G401 (cell line): ENCODE data around the gene MARCHF11. TPM values are rescaled to one million over a fixed set of nuclear protein-coding genes. Genes with fewer than 3 reads are reported as not detected.

ENCODE experiments used
- DNase-seq: peaks from one replicate; pipeline ENCODE4 v3.0.0-alpha.2; 2015; ENCODE audit warnings: low spot score
- in situ Hi-C: cut with HindIII; loops from 2 replicates; pipeline ENCODE4 v1.10.0; 2016; ENCODE audit warnings: low sequenced_read_pairs, mixed read lengths
- total RNA-seq: library from RNA; depleted of rRNA; stranded (reverse); fragments of >200 nt; shearing (Covaris generic); gene quantifications from 2 replicates; pipeline ENCODE4 v1.2.3, GENCODE V29; 2014

The MARCHF11 gene
- total RNA-seq, 1 experiment from 2014 or later = not detected

- no peak for DNase-seq
- in situ Hi-C loops = no loop called here
Observed at GRCh38 chr5:16135506-16135905, 44.1 kb downstream of the MARCHF11 start.

DNA sequence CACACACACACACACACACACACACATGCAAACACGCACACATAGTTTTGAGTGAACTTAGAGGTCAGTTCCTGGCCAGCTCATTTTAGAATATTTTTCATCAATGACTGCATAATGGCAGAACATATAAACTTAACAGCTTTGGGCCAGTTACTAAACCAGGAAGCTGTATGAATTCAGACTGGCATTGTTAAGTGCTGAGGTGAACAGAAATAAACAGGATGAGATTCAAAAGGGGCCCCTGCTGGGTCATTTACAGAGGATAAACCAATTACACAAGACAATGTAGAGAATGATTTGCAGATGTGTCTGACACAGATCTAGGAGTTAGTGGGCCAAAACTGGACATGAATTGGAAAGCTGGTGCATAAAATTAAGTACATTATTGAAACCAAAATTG is 44.6 kb downstream of the MARCHF11 start:
- in situ Hi-C loops = no loop called here

DNA sequence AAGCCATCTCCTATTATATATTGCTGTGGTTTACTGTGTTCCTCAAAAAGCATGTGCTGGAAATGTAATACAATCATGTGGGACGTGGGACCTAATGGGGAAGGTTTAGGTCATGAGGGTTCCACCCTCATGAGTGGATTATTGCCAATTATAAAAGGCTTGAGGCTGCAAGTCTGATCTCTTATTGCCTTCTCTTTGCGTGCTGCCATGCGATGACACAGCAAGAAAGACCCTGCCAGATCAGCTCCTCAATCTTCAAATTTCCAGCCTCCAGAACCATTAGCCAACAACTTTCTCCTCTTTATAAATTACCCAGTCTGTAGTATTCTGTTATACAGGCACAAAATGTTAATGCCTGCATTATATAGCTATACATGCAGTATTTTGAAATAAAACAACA is 45.4 kb downstream of the MARCHF11 start:
- in situ Hi-C loops = no loop called here
- no peak for DNase-seq

More for the DNA sequence above, 44.6 kb downstream of the MARCHF11 start:
- DNase-seq = no peak

GRCh38 chr5:16131878-16132277 is 47.7 kb downstream of the MARCHF11 start:
- in situ Hi-C loops = no loop called here
- DNase-seq = no peak

DNA sequence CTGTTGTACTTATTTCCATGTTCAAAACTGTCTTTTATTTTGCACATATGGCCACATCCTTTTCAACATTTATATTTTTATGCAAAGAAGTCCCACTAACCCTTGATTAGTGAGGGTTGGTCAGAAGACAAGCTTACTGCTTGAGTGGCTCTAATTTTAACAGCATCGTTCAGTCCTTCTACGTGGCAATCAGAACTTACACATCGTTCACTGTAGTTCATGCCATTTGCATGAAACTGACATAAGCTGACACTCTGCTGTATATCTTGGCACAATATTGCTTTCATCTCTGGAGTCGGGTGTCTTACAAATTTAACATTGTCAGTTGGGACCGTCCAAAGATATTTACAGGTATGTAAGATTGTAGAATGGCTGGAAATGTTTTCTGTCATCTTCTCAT is 50.6 kb downstream of the MARCHF11 start:
- in situ Hi-C loops = no loop called here
- no peak for DNase-seq

DNA sequence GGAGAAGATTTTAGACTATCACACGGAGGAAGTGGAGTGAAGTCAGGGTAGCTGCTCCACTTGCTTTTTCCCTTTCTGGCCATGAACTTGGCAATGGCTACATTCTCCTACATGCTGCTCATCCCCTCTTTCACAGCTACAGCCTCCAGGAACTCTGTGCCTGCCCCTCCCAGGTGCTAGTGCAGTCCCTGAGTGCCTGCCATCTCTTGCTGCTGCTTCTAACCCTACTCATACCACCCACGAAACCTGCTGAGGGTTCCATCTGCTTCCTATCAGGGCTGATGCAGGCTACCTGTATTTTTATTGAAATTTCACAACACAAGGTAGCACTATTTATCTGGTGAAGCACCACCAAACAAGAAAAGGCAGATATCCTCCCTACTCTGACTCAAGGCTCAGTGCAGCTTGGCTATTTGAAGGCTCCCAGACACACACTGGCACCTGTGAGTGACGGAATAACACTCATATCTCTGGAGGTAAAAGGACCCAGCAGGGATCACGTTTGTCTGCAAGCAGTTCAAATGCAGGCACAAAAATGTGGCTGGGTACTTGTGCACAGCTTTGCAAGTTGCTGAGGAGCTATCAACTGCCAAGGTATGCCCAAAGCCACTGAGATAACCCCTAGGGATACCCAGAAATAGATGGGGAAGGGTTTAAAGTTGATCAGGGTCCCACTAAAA is 51.6 kb downstream of the MARCHF11 start:
- in situ Hi-C loops = no loop called here
- DNase-seq = no peak

DNA sequence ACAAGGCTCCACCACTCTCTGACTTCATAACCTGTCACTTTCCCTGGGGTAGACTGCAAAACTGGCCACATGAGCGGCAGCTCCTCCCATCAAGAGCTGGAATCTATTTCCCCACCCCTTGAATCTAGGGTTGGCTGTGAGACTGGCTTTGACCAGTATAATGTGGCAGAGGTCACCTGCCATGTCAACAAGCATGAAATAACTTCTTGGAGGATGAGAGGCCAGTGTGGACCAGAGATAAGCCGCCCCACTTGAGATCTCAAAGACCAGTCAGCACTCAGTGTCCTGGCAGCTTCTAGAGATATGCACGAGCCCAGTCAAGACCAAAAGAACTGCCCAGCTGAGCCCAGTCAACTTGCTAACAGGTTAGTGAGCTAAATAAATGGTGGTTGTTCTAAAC is 59.0 kb downstream of the MARCHF11 start:
- DNase-seq = no peak
- in situ Hi-C loops = no loop called here

GRCh38 chr5:16119790-16120189 is 59.8 kb downstream of the MARCHF11 start:
- no peak for DNase-seq
- in situ Hi-C loops = no loop called here

DNA sequence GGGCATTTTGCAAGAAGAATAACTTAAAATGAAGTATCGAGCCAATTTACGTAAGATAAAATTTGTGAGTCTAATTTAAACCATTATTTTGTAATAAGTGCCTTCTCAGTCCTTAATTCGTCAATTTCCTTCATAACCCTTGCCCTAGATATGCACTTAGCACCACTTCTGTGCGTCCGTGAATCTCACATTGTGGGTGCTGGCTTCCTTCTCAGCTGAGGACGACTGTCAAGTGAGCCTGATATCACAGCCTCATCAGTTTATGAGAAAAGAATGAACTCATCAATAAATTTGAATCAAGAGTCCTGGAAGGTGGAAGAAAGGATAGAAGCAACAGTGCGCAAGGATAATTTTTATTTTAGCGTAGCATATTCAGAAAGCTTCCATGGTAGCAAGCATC is 64.5 kb downstream of the MARCHF11 start:
- DNase-seq = no peak
- in situ Hi-C loops = no loop called here

DNA sequence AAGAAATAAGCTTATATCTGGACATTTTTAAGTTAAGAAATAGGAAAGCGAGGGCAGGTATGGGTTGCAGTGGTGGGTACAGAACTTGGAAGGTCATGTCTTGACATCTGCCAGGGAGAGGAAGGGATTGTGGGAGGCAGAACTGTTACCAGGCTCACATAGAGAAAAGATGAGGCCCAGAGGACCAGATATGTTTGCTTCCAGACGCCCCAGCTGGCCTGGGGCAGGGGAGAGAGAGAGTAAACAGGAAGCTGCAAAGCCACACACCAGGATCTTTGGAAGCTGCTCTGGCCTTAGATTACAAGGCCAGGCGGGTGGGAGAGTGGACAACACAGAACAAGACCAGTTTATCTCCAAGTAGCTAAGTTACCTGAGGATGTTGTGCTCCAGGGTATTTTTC is 71.2 kb downstream of the MARCHF11 start:
- in situ Hi-C loops = no loop called here
- no peak for DNase-seq

DNA sequence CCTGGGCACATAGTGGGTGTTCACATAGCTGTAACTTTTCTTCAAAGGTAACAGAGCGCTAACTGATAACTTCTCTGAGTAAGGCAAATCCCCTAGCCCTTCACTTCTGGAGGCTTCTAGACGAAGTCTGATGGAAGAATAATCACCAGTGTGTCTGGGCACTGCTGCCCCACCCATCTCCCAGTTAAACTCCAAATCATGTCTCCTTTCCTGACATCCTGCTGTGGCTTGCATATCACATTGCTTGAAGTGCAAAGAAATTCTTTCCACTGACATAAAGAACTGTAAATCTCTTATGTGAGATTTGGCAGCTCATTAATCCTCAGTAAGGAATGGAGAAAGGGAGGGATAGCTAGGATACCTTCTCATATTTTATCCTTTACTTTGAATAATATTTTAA is 74.6 kb downstream of the MARCHF11 start:
- in situ Hi-C loops = no loop called here
- DNase-seq = no peak

DNA sequence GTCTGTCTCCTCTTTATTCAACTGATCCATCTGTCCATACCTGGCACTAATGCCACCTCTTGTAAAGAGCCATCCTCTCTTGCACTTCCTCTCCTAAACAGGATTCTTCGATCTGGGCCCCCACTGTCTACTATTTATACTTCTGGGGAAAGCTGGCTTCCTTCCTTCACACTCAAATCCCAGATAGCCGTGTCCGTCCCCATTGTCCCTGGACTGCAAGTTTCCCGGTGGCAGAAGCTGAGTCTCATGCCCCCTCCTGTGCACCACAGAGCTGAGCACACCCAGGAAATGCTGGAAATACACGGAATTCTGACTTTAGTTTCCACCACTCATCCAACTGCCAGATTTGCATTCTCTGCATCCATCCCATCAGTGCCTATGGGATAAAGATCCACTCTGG is 84.0 kb downstream of the MARCHF11 start:
- in situ Hi-C loops = no loop called here
- peak; percentile 9 for DNase-seq

- DNase-seq = no peak
- in situ Hi-C loops = no loop called here
Observed at GRCh38 chr5:16090270-16090669, 89.3 kb downstream of the MARCHF11 start.

DNA sequence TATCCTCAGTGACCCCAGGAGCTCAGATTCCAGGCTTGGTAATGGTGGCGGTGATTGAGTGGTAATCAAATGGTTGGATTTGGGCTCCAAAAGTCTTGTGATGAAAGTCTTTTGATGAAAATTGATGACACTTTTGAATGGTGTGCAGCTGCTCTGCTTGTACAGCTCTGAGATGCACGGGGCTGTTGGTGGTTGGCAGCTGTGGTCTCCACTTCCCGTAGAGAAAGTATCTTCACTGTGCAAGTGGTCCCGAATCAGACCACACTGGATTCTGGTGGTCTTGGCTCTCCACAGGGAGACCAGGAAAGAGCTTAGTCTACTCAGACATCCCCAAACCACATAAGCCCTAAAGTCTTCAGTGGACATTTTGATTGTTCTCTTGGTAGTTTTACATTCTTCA is 96.6 kb downstream of the MARCHF11 start:
- no peak for DNase-seq
- in situ Hi-C loops = no loop called here

DNA sequence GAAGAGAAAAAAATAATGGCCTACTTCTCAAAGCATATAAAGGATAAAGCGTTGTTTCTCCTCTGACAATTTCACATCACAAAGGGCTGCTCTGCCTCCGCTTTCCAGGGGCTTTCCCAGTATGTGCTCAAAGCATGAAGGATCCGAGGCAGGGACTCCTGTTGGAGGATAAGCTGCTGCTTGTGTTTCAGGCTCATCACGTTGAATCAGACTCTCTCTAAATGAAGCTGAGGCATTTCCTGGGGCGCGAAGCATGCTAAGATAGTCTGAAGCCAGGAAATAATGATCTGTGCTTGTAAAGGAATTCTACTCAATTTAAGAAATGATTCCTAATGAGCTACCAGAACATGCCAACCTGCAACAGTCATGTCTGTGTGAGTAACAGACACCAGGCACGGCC is 97.5 kb downstream of the MARCHF11 start:
- DNase-seq = no peak
- in situ Hi-C loops = no loop called here

GRCh38 chr5:16081376-16081955 is 98.1 kb downstream of the MARCHF11 start:
- in situ Hi-C loops = no loop called here

DNA sequence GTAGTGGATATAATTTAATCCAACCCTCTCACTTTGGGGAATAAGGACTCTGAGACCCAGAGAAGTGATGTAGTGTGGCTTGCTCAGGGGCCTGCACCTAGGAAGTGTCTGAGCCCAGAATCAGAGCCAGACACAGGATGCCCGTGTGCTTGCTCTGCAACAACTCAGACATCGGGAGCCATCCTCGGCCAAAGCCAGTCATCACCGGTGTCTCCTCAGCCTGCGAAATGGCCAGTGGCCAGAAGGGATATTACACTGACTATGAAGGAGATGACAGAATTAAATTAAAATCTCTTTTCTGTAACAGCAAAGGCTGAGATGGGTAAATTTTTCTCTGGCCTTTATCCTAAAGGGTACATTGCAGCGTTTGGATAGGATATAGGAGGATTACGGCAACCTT is 102.9 kb downstream of the MARCHF11 start:
- peak; percentile 8 for DNase-seq
- in situ Hi-C loops = no loop called here

More at GRCh38 chr5:16081376-16081955, 98.1 kb downstream of the MARCHF11 start:
- DNase-seq = no peak

DNA sequence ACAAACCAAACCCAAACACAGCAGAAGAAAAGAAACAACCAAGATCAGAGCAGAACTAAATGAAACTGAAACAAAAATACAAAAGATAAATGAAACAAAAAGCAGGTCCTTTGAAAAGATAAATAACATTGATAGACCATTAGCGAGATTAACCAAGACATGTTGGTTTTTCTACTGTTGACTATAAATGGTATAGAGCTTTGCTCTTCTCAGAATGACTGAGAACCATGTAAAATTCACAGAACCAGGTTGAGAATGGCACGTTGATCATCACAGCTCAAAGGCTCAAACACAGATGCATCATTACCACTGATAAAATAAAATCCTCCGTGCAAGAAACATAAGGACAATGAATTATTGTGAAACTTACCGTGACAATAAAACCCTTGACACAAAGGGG is 105.2 kb downstream of the MARCHF11 start:
- DNase-seq = no peak
- in situ Hi-C loops = no loop called here

GRCh38 chr5:16072616-16073015 is 107.0 kb downstream of the MARCHF11 start:
- in situ Hi-C loops = no loop called here
- no peak for DNase-seq

DNA sequence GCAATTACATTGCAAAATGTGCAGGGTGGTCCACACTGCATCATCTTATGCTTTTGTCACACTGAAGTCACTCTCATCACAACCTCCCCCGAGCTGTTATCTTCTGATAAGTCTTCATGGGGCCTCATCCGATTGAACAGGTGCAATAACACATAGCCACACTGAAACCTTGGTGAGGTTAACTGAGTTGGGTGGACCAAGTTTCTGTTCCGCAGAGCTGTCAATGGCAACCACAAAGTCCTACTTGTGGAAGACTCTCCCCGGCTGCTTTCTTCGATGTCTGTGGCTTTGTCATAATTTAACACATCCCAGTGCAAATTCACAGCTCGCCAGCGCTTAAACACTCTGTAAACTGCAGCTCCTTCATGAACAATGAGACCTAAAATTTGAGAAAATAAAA is 112.2 kb downstream of the MARCHF11 start:
- DNase-seq = no peak
- in situ Hi-C loops = no loop called here

DNA sequence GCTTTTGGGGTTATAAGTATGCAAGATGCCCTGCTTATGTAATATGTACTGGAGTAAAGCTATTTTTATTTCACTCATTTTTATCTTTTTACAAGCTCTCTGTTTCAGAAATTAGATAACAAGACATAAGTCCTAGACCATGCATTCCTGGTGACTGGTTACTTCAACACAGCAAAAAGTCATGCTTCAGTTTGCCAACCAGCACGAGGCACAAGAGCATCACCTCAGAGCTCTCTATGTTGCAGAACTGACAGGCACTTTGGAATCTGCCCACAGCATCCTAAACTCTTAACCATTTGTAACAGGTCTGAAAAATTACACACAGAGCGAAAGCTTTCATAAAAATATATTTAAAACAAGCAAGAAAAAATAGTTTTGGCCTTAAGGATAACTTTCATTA is 112.8 kb downstream of the MARCHF11 start:
- in situ Hi-C loops = no loop called here
- no peak for DNase-seq
